MG63 (cell line): Measurements from ENCODE around the gene TMEM45A. TPM values are rescaled to one million over a fixed set of nuclear protein-coding genes. Genes with fewer than 3 reads are reported as not detected.
"Not testable (repeated sequence)": the region's sequence is repeated elsewhere in the genome, so short reads cannot be mapped to it uniquely, and the experiment has no call there.

Experiments
- DNase-seq: peaks from one replicate; pipeline ENCODE4 v3.0.0-alpha.2; 2020
- H3K27me3 ChIP-seq: fragments of 250-450 bp; sonication (Bioruptor Pico); 2 replicates; pipeline ENCODE4 v1.5.1; 2020; ENCODE audit warnings: mild to moderate bottlenecking, moderate library complexity
- H3K36me3 ChIP-seq: fragments of 250-450 bp; sonication (Bioruptor Pico); 2 replicates; pipeline ENCODE4 v1.5.1; 2020; ENCODE audit warnings: mild to moderate bottlenecking, moderate library complexity
- H3K4me3 ChIP-seq: fragments of 250-450 bp; sonication (Bioruptor Pico); 2 replicates; pipeline ENCODE4 v1.5.1; 2020; ENCODE audit warnings: mild to moderate bottlenecking, moderate library complexity
- H3K9me3 ChIP-seq: fragments of 250-450 bp; sonication (Bioruptor Pico); 2 replicates; pipeline ENCODE4 v1.5.1; 2020; ENCODE audit warnings: mild to moderate bottlenecking, moderate library complexity
- total RNA-seq: library from RNA; depleted of rRNA; stranded (reverse); fragments of >200 nt; shearing (Covaris generic); gene quantifications from 2 replicates; pipeline ENCODE4 v1.2.3, GENCODE V29; 2014; ENCODE audit warnings: low replicate concordance; rRNA removed

TMEM45A gene
- total RNA-seq: 57.0 and 70.5 TPM in 2 replicates

- Histone ChIP-seq H3K27me3 (no peaks in the 10 kb centered on the region), H3K36me3 (no peaks in the 10 kb centered on the region), H3K9me3 (no peaks in the 10 kb centered on the region), H3K4me3 (peak within 1 kb of the TSS; percentile 65)
- peak; percentile 99 for DNase-seq
Measured at GRCh38 chr3:100492059-100493006, at the start of gene TMEM45A. TMEM45A (plus strand) TSS chr3:100492619; CDS start chr3:100555212, 62,593 bp downstream.

- Histone ChIP-seq H3K36me3 (no peaks in the 10 kb centered on the region), H3K9me3 (peaks cover 2% of the 10 kb centered on the region; the same call in 1 of the 2 replicates), H3K27me3 (no peaks in the 10 kb centered on the region), H3K4me3 (no peak overlapping the region)
- DNase-seq: no peak
Measured at GRCh38 chr3:100443690-100444089, 48.7 kb upstream of the TMEM45A start.

- H3K4me3 ChIP-seq, DNase-seq, H3K27me3 ChIP-seq, H3K36me3 ChIP-seq, H3K9me3 ChIP-seq: not testable (repeated sequence)
Measured at GRCh38 chr3:100447067-100447466, 45.4 kb upstream of the TMEM45A start.

- Histone ChIP-seq H3K9me3 (peaks cover 2% of the 10 kb centered on the region; the same call in 1 of the 2 replicates), H3K4me3 (no peak overlapping the region), H3K27me3 (no peaks in the 10 kb centered on the region), H3K36me3 (no peaks in the 10 kb centered on the region)
- DNase-seq: no peak
Measured at GRCh38 chr3:100448079-100448478, 44.3 kb upstream of the TMEM45A start.

- H3K36me3 ChIP-seq: no peaks in the 10 kb centered on the region
- DNase-seq: no peak
Measured at GRCh38 chr3:100449214-100449613, 43.2 kb upstream of the TMEM45A start.

GRCh38 chr3:100454677-100455076 lies 37.7 kb upstream of the TMEM45A start:
- Histone ChIP-seq H3K27me3 (no peaks in the 10 kb centered on the region), H3K9me3 (no peaks in the 10 kb centered on the region), H3K36me3 (no peaks in the 10 kb centered on the region), H3K4me3 (no peak overlapping the region)
- DNase-seq: no peak

More at GRCh38 chr3:100449214-100449613, 43.2 kb upstream of the TMEM45A start:
- H3K27me3 ChIP-seq: no peaks in the 10 kb centered on the region
- no peak overlapping the region for H3K4me3 ChIP-seq
- peaks cover 2% of the 10 kb centered on the region; the same call in 1 of the 2 replicates for H3K9me3 ChIP-seq

- DNase-seq: no peak
- no peak overlapping the region for H3K4me3 ChIP-seq
- no peaks in the 10 kb centered on the region for H3K36me3 ChIP-seq
- H3K9me3 ChIP-seq: no peaks in the 10 kb centered on the region
- H3K27me3 ChIP-seq: no peaks in the 10 kb centered on the region
Measured at GRCh38 chr3:100455841-100456550, 36.4 kb upstream of the TMEM45A start.

- H3K27me3 ChIP-seq: no peaks in the 10 kb centered on the region
- DNase-seq: no peak
- no peaks in the 10 kb centered on the region for H3K36me3 ChIP-seq
- no peak overlapping the region for H3K4me3 ChIP-seq
- no peaks in the 10 kb centered on the region for H3K9me3 ChIP-seq
Measured at GRCh38 chr3:100456745-100457144, 35.7 kb upstream of the TMEM45A start.

GRCh38 chr3:100457811-100458210 lies 34.6 kb upstream of the TMEM45A start:
- Histone ChIP-seq H3K9me3 (no peaks in the 10 kb centered on the region), H3K36me3 (no peaks in the 10 kb centered on the region), H3K27me3 (no peaks in the 10 kb centered on the region), H3K4me3 (no peak overlapping the region)
- DNase-seq: no peak

GRCh38 chr3:100458814-100459213 lies 33.6 kb upstream of the TMEM45A start:
- H3K36me3 ChIP-seq: no peaks in the 10 kb centered on the region
- no peaks in the 10 kb centered on the region for H3K27me3 ChIP-seq
- H3K4me3 ChIP-seq: no peak overlapping the region
- no peaks in the 10 kb centered on the region for H3K9me3 ChIP-seq
- no peak for DNase-seq

GRCh38 chr3:100463002-100463401 lies 29.4 kb upstream of the TMEM45A start:
- Histone ChIP-seq H3K36me3 (no peaks in the 10 kb centered on the region), H3K27me3 (no peaks in the 10 kb centered on the region), H3K9me3 (peaks cover 5% of the 10 kb centered on the region), H3K4me3 (no peak overlapping the region)
- peak; percentile 13 for DNase-seq

- no peak for DNase-seq
- no peaks in the 10 kb centered on the region for H3K36me3 ChIP-seq
- H3K27me3 ChIP-seq: no peaks in the 10 kb centered on the region
- peaks cover 7% of the 10 kb centered on the region for H3K9me3 ChIP-seq
- H3K4me3 ChIP-seq: no peak overlapping the region
Measured at GRCh38 chr3:100463646-100464155, 28.7 kb upstream of the TMEM45A start.

GRCh38 chr3:100465892-100466777 lies 26.3 kb upstream of the TMEM45A start:
- Histone ChIP-seq H3K4me3 (no peak overlapping the region), H3K27me3 (no peaks in the 10 kb centered on the region), H3K36me3 (no peaks in the 10 kb centered on the region), H3K9me3 (peaks cover 16% of the 10 kb centered on the region)
- DNase-seq: no peak

- Histone ChIP-seq H3K4me3 (no peak overlapping the region), H3K9me3 (peaks cover 20% of the 10 kb centered on the region), H3K27me3 (no peaks in the 10 kb centered on the region), H3K36me3 (no peaks in the 10 kb centered on the region)
- no peak for DNase-seq
Measured at GRCh38 chr3:100467133-100467532, 25.3 kb upstream of the TMEM45A start.

GRCh38 chr3:100468676-100469075 lies 23.7 kb upstream of the TMEM45A start:
- Histone ChIP-seq H3K4me3 (no peak overlapping the region), H3K27me3 (no peaks in the 10 kb centered on the region), H3K9me3 (peaks cover 20% of the 10 kb centered on the region), H3K36me3 (no peaks in the 10 kb centered on the region)
- DNase-seq: no peak

GRCh38 chr3:100470951-100471350 lies 21.5 kb upstream of the TMEM45A start:
- Histone ChIP-seq H3K36me3 (no peaks in the 10 kb centered on the region), H3K9me3 (peaks cover 20% of the 10 kb centered on the region), H3K27me3 (no peaks in the 10 kb centered on the region), H3K4me3 (no peak overlapping the region)
- DNase-seq: no peak
